ENCODE results near the gene SLC9A9.

DNA sequence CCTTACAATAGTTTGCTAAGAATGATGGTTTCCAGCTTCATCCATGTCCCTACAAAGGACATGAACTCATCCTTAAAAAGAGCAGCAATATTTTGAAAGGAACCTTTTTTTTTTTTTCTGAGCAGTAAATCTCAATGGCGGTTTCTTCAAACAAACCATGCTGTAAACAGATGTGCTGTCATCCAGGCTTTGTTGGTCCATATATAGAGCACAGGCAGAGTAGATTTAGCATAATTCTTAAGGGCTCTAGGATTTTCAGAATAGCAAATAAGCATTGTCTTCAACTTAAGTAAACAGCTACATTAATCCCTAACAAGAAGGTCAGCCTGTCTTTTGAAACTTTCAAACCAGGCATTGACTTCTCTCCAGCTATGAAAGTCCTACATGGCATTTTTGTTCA, 334.2 kb downstream of the SLC9A9 start:
- TF ChIP-seq MTA3 (IDR thresholded peaks at IDR 0.05; ENCODE audit: borderline replicate concordance) (no peak), TCF7 (IDR thresholded peaks at IDR 0.05; ENCODE audit: borderline replicate concordance) (no peak), MAFF (IDR thresholded peaks at IDR 0.05; ENCODE audit: low read length) (no peak)
- TF ChIP-seq, protein P1, sequence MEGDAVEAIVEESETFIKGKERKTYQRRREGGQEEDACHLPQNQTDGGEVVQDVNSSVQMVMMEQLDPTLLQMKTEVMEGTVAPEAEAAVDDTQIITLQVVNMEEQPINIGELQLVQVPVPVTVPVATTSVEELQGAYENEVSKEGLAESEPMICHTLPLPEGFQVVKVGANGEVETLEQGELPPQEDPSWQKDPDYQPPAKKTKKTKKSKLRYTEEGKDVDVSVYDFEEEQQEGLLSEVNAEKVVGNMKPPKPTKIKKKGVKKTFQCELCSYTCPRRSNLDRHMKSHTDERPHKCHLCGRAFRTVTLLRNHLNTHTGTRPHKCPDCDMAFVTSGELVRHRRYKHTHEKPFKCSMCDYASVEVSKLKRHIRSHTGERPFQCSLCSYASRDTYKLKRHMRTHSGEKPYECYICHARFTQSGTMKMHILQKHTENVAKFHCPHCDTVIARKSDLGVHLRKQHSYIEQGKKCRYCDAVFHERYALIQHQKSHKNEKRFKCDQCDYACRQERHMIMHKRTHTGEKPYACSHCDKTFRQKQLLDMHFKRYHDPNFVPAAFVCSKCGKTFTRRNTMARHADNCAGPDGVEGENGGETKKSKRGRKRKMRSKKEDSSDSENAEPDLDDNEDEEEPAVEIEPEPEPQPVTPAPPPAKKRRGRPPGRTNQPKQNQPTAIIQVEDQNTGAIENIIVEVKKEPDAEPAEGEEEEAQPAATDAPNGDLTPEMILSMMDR (IDR thresholded peaks at IDR 0.05 in 2 of 3, conservative IDR thresholded peaks at IDR 0.05 in 1 of 3; ENCODE audit: insufficient read depth in 2 of 3, low read depth in 1 of 3, low read length in 3 of 3), result no peak
- TF ChIP-seq, protein P2, sequence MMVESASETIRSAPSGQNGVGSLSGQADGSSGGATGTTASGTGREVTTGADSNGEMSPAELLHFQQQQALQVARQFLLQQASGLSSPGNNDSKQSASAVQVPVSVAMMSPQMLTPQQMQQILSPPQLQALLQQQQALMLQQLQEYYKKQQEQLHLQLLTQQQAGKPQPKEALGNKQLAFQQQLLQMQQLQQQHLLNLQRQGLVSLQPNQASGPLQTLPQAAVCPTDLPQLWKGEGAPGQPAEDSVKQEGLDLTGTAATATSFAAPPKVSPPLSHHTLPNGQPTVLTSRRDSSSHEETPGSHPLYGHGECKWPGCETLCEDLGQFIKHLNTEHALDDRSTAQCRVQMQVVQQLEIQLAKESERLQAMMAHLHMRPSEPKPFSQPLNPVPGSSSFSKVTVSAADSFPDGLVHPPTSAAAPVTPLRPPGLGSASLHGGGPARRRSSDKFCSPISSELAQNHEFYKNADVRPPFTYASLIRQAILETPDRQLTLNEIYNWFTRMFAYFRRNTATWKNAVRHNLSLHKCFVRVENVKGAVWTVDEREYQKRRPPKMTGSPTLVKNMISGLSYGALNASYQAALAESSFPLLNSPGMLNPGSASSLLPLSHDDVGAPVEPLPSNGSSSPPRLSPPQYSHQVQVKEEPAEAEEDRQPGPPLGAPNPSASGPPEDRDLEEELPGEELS (CRISPR knock-in tag; IDR thresholded peaks at IDR 0.05; ENCODE audit: borderline replicate concordance), result no peak
